CD4-positive, alpha-beta T cell treated with Interleukin-17A for 4 hours (primary cell): Measurements from ENCODE around the gene MGAT2.

Experiments
- DNase-seq: peaks from one replicate; pipeline ENCODE4 v3.0.0-alpha.2; 2020; ENCODE audit warnings: mixed read lengths

Gene MGAT2

DNA sequence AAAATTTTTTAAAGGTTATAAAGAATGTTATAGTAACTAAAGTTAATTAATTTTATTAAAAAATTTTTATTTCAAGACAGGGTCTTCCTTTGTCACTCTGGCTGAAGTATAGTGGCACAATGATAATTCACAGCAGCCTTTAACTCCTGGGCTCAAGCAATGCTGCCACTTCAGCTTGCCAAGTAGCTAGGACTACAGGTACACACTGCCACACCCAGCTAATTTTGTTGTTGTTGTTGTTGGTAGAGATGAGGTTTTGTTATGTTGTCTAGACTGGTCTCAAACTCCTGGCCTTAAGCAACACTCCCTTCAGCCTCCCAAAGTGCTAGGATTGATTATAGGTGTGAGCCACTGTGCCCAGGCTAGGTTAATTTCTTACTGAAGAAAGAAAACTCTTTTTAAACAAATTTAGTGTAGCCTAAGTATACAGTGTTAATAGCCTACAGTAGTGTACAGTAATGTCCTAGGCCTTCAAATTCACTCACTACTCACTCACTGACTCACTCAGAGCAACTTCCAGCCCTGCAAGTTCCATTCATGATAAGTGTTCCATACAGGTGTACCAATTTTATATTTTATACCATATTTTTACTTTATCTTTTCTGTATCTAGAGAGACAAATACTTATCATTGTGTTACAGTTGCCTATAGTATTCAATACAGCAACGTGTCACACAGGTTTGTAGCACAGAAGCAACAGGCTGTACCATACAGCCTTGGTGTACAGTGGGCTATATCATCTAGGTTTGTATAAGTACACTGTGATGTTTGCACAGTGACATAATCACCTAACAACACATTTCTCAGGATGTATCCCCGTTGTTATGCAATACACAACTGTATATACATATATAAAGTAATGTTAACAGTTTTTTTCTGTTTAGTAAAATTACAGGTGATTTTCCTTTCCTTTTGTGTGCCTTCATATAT is 39.2 kb downstream of the MGAT2 start:
- no peak for DNase-seq

DNA sequence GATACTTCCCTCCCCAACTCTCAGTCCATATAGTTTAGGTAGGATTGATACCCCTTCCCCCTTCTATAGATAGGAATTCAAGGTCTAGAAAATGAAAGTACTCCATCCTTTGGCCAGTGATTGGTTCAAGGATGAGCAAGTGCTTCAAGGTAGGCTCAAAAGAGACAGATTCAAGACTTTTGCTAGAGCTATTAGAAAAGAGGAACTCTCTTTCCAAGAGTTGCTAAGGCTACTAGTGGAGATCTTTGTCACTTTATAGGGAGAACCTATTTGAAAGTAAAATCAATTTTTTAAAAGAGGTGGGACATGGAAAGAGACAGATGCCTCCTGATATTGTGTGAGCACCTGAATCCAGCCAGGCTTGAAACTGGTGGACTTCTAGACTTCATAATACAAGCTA is 49.9 kb downstream of the MGAT2 start:
- no peak for DNase-seq
